Left ventricle myocardium inferior (tissue), 1 donor: ENCODE data around the gene THAP3. TPM values are rescaled to one million over a fixed set of nuclear protein-coding genes. Genes with fewer than 3 reads are reported as not detected.
"Not testable (repeated sequence)": the region's sequence is repeated elsewhere in the genome, so short reads cannot be mapped to it uniquely, and the experiment has no call there.

Experiments used
- DNase-seq: peaks from one replicate; pipeline ENCODE4 v3.0.0-alpha.2; 2020
- H3K27ac ChIP-seq: fragments of 200-600 bp; replicated peaks from 2 replicates; pipeline ENCODE4 v1.8.0; 2021
- H3K27me3 ChIP-seq: fragments of 200-600 bp; 2 replicates; pipeline ENCODE4 v1.8.0; 2021; ENCODE audit warnings: low read depth
- H3K36me3 ChIP-seq: fragments of 200-600 bp; 2 replicates; pipeline ENCODE4 v1.8.0; 2021
- H3K4me1 ChIP-seq: fragments of 200-600 bp; 2 replicates; pipeline ENCODE4 v1.8.0; 2021
- H3K4me3 ChIP-seq: fragments of 200-600 bp; 2 replicates; pipeline ENCODE4 v1.8.0; 2021; ENCODE audit warnings: mild to moderate bottlenecking, moderate library complexity
- H3K9me3 ChIP-seq: fragments of 200-600 bp; replicated peaks from 2 replicates; pipeline ENCODE4 v1.8.0; 2021
- intact Hi-C: fragments of 100-400 bp; cut with micrococcal nuclease; formaldehyde crosslinking; loops from one replicate; pipeline ENCODE4 v1.11.0; 2022
- total RNA-seq: library from RNA; stranded (reverse); fragmentation: NEBNext Ultra II Directional; extraction: Animal tissue kit (Norgen Biotek cat#: 25700); gene quantifications from one replicate; pipeline ENCODE4 v1.2.1, GENCODE V29; 2021
- TF ChIP-seq, protein P1 (sequence below): fragments of 200-600 bp; IDR thresholded peaks from 2 replicates; pipeline ENCODE4 v1.8.0; 2021; ENCODE audit warnings: antibody characterized with exemption, mild to moderate bottlenecking, borderline replicate concordance
- donor health status: DM: no; HTN: yes; CAD: no; lungs with severe emphysema.

The THAP3 gene
- total RNA-seq, 1 donor from 2014 or later = 14.9 TPM

- peaks cover 96% of the 10 kb centered on the region for H3K36me3 ChIP-seq
- H3K9me3 ChIP-seq = no peaks in the 10 kb centered on the region
- H3K4me1 ChIP-seq = peaks cover 8% of the 10 kb centered on the region
- peak overlapping the region; percentile 55 for H3K27ac ChIP-seq
- intact Hi-C loops = no loop called here
- no peak overlapping the region for H3K4me3 ChIP-seq
- TF ChIP-seq, protein P1, sequence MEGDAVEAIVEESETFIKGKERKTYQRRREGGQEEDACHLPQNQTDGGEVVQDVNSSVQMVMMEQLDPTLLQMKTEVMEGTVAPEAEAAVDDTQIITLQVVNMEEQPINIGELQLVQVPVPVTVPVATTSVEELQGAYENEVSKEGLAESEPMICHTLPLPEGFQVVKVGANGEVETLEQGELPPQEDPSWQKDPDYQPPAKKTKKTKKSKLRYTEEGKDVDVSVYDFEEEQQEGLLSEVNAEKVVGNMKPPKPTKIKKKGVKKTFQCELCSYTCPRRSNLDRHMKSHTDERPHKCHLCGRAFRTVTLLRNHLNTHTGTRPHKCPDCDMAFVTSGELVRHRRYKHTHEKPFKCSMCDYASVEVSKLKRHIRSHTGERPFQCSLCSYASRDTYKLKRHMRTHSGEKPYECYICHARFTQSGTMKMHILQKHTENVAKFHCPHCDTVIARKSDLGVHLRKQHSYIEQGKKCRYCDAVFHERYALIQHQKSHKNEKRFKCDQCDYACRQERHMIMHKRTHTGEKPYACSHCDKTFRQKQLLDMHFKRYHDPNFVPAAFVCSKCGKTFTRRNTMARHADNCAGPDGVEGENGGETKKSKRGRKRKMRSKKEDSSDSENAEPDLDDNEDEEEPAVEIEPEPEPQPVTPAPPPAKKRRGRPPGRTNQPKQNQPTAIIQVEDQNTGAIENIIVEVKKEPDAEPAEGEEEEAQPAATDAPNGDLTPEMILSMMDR = no peak
- DNase-seq = peak; percentile 87
- no peaks in the 10 kb centered on the region for H3K27me3 ChIP-seq
These were observed 13.6 kb downstream of the THAP3 start for GRCh38 chr1:6638226-6638625.

- DNase-seq, H3K4me1 ChIP-seq, H3K4me3 ChIP-seq, H3K27me3 ChIP-seq, H3K27ac ChIP-seq, H3K9me3 ChIP-seq, intact Hi-C loops: not testable (repeated sequence)
- peaks cover 98% of the 10 kb centered on the region for H3K36me3 ChIP-seq
These were observed 16.2 kb downstream of the THAP3 start for GRCh38 chr1:6640867-6641266.

DNA sequence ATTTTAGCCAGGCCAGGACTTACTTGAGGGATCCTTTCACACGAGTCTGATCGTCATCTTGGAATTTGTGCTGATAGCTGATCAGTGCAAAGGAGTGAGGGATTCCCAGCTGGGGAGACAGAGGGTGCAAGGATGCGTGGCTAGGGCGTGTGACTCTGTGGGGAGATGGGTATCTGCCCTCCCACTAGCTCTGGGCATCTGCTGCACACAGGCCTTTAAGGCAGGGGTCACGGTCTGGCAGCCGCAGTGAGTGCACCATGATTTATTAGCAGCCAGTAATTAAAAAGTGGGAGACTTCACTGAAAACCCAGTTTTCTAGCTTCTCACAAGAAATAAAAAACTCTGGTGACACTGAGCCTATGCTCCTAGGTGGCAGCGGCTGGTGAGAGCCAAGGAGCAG is 20.4 kb downstream of the THAP3 start:
- no peaks in the 10 kb centered on the region for H3K9me3 ChIP-seq
- intact Hi-C loops = no loop called here
- H3K27me3 ChIP-seq = no peaks in the 10 kb centered on the region
- DNase-seq = no peak
- peaks cover 72% of the 10 kb centered on the region for H3K36me3 ChIP-seq
- H3K27ac ChIP-seq = no peak overlapping the region
- TF ChIP-seq, protein P1 = no peak
- no peak overlapping the region for H3K4me3 ChIP-seq
- no peaks in the 10 kb centered on the region for H3K4me1 ChIP-seq

- TF ChIP-seq, protein P1 = peak; percentile 70
- no peak for DNase-seq
These were observed 22.0 kb downstream of the THAP3 start for GRCh38 chr1:6646499-6647148.

GRCh38 chr1:6648556-6648955 is 23.9 kb downstream of the THAP3 start:
- no peaks in the 10 kb centered on the region for H3K4me1 ChIP-seq
- no peaks in the 10 kb centered on the region for H3K9me3 ChIP-seq
- no peak overlapping the region for H3K27ac ChIP-seq
- intact Hi-C loops = no loop called here
- no peak for DNase-seq
- peaks cover 72% of the 10 kb centered on the region for H3K36me3 ChIP-seq
- no peaks in the 10 kb centered on the region for H3K27me3 ChIP-seq
- TF ChIP-seq, protein P1 = no peak
- no peak overlapping the region for H3K4me3 ChIP-seq

More at GRCh38 chr1:6646499-6647148, 22.0 kb downstream of the THAP3 start:
- Histone ChIP-seq H3K4me1 (no peaks in the 10 kb centered on the region), H3K4me3 (no peak overlapping the region), H3K27me3 (no peaks in the 10 kb centered on the region), H3K27ac (no peak overlapping the region), H3K9me3 (no peaks in the 10 kb centered on the region), H3K36me3 (peaks cover 72% of the 10 kb centered on the region)
- intact Hi-C loops = no loop called here

DNA sequence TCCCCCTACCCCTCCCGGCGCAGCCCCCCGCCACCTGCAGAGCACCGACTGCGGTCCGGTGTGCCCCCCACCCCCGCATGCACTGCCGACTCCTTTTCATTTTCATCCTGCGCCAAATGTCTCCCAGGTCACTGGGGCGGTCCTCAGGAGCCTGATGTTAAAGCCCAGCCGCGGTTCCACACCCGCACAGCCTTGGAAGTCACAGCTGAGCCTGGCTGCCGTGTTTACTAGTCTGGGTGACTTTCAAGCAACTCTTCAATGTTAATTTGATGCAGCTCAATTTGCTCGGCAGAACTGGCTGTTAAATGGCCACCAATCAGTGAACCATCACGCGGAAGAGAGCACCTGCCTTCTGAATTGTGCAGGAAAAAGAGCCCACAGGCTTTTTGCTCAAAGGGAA is 27.2 kb downstream of the THAP3 start:
- intact Hi-C loops = no loop called here
- no peak overlapping the region for H3K4me3 ChIP-seq
- DNase-seq = no peak
- H3K36me3 ChIP-seq = peaks cover 55% of the 10 kb centered on the region
- no peaks in the 10 kb centered on the region for H3K27me3 ChIP-seq
- peaks cover 4% of the 10 kb centered on the region for H3K4me1 ChIP-seq
- H3K9me3 ChIP-seq = no peaks in the 10 kb centered on the region
- TF ChIP-seq, protein P1 = no peak
- no peak overlapping the region for H3K27ac ChIP-seq
